IPS-20b (cell line): ENCODE measurements around the gene EFTUD2.
"Not testable (repeated sequence)": the region's sequence is repeated elsewhere in the genome, so short reads cannot be mapped to it uniquely, and the experiment has no call there.

Source experiments
- H3K27ac ChIP-seq: one replicate; pipeline ENCODE4 v1.5.1; 2013; ENCODE audit warnings: low read length
- H3K27me3 ChIP-seq: 2 replicates; pipeline ENCODE4 v1.6.1; 2013; ENCODE audit warnings: mild to moderate bottlenecking, low read length, inconsistent platforms; ENCODE audit not compliant: insufficient read depth
- H3K36me3 ChIP-seq: 2 replicates; pipeline ENCODE4 v1.6.1; 2013; ENCODE audit warnings: low read depth, mild to moderate bottlenecking, inconsistent platforms, low read length, moderate library complexity; ENCODE audit not compliant: insufficient read depth
- H3K4me1 ChIP-seq: 2 replicates; pipeline ENCODE4 v1.6.1; 2013; ENCODE audit warnings: mild to moderate bottlenecking, control low read depth, inconsistent platforms, low read length, moderate library complexity; ENCODE audit not compliant: insufficient read depth
- H3K4me3 ChIP-seq: 2 replicates; pipeline ENCODE4 v1.5.1; 2013; ENCODE audit warnings: mild to moderate bottlenecking, low read length, inconsistent platforms
- H3K9ac ChIP-seq: 2 replicates; pipeline ENCODE4 v1.6.1; 2013; ENCODE audit warnings: low read depth, mild to moderate bottlenecking, inconsistent platforms, low read length, moderate library complexity
- H3K9me3 ChIP-seq: 2 replicates; pipeline ENCODE4 v1.6.1; 2013; ENCODE audit warnings: mild to moderate bottlenecking, low read depth, low read length, inconsistent platforms; ENCODE audit not compliant: insufficient read depth

EFTUD2 gene

DNA sequence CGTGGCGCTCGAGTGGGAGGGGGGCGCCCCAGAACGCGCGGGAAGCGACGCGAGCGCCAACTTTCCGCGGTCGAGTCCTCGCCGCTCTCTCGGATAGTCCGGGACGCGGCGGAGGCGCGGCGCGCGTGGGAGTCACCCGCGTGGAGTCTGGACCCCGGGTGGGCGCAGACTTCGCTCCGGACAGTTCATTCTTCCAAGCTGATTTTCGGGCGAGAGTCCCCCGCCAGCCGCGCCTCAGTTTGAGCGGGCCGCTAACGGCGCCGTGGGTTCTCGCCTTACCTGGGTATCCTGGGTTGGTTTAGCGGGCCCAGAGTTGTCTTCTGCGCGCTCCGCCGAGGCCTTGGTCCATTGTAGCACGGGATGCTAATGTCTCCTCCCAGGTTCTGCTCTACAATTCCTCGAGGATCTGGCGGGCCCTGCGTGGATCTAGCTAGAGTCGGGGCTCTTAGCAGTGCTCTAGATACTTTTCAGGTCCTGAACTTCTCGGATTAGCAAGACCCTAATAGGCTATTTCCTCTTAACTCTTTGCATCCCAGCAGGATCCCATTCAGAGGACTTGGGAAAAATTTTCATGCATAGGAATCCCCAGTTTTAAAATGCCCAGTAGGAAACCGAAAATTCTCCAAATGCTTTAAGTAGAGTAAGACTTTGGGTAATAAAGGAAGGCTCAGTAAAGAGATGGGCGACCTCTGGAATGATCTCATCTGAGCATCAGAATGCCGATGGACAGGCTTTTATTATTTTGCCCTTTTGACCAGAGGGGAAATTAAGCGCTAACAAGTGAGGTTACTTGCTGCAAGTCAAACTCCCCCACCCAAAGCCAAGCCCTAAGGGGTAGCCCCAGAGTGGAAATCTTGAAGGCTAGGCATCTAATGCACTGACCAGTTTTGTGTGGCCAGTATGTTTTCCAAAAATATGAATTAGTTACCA is 68.6 kb downstream of the EFTUD2 start:
- H3K36me3 ChIP-seq, result peaks cover 5% of the 10 kb centered on the region; the same call in 1 of the 2 replicates
- peak overlapping the region; percentile 87 for H3K9ac ChIP-seq
- H3K27me3 ChIP-seq, result no peaks in the 10 kb centered on the region
- peak overlapping the region; percentile 79 for H3K4me3 ChIP-seq
- H3K27ac ChIP-seq, result no peak overlapping the region
- H3K9me3 ChIP-seq, result no peaks in the 10 kb centered on the region
- H3K4me1 ChIP-seq, result peaks cover 24% of the 10 kb centered on the region

DNA sequence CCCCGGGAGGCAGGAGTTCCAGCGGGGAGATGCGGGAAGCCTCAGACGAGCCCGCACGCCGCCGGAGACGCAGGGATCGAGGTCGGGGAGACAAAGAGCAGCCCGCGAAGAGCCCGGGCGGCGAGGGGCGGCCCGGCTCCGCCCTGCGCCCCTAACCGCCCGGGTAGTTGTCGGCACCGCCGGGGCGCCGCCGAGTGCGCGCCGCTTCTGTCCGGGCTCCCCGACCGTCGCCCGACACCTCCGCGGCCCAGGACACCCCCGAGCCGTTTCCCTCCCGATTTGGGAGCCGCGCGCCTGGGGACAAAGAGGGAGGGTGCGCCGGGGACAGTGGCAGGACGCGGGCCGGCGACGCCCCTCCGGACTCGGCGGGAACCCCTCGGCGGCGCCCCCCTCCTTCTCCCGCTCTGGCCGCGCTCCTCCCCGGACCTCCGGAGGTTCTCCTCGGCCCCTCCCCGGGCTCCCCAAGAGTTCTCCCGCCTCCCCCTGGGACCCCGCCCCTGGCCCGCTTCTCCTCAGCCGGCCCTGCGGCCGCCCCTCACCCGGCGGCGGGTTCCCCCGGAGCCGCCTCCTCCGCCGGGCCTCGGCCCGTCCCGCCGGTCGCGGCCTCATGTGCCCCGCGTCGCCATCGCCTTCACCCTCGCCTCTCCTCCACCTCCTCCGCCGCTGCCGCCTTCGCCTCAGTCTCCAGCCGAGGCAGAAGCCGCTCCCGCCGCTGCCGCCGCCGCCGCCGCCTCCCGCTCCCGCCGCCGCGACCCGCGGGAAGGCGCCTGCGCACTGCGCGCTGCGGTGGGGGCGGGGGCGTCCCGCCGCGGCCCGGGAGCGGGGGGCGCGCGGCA is 69.5 kb downstream of the EFTUD2 start, which contains the start of gene GJC1:
Gene GJC1 (minus strand): TSS at position 765 of the 836 bp plus-strand sequence. CDS start 24,470 bp downstream, outside the sequence.
- peak within 1 kb of the TSS; percentile 50 for H3K27ac ChIP-seq
- H3K4me1 ChIP-seq, result peaks cover 24% of the 10 kb centered on the region

DNA sequence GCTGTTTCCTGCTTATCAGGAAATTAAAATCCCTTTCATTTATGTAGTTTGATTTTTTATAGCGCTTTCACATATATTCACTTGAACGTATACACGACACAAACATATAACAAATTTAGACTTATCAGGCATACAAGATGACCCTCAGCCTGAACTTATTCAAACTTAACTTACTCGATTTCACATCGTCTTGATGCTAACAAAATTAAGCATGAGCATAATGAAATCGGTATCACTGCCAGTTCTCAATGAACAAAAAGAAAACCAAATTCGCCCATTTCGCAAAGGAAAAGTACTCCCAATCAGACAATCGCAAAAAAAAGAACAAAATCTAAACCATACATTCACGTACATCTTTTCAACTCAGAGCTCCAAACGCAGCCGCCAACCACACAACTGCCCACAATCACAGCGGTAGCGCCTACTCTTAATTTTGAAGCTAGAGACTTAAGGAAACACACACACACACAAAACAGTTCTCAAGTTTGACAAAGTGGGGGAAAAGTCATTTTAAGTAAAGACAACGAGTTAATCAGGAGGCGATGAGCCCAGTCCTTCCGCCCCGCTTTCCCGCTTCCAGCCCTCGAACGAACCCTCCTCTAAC is 70.2 kb downstream of the EFTUD2 start:
- H3K9me3 ChIP-seq, result no peaks in the 10 kb centered on the region
- H3K4me3 ChIP-seq, result peak overlapping the region; percentile 75
- peaks cover 24% of the 10 kb centered on the region for H3K4me1 ChIP-seq
- H3K27ac ChIP-seq, result peak overlapping the region; percentile 50
- peaks cover 6% of the 10 kb centered on the region; the same call in 1 of the 2 replicates for H3K36me3 ChIP-seq
- H3K27me3 ChIP-seq, result no peaks in the 10 kb centered on the region
- H3K9ac ChIP-seq, result peak overlapping the region; percentile 93

More for the DNA sequence above, 69.5 kb downstream of the EFTUD2 start, which contains the start of gene GJC1:
- H3K9me3 ChIP-seq, result no peaks in the 10 kb centered on the region
- peaks cover 6% of the 10 kb centered on the region; the same call in 1 of the 2 replicates for H3K36me3 ChIP-seq
- H3K9ac ChIP-seq, result peak within 1 kb of the TSS; percentile 93
- H3K27me3 ChIP-seq, result no peaks in the 10 kb centered on the region
- H3K4me3 ChIP-seq, result peak within 1 kb of the TSS; percentile 79

DNA sequence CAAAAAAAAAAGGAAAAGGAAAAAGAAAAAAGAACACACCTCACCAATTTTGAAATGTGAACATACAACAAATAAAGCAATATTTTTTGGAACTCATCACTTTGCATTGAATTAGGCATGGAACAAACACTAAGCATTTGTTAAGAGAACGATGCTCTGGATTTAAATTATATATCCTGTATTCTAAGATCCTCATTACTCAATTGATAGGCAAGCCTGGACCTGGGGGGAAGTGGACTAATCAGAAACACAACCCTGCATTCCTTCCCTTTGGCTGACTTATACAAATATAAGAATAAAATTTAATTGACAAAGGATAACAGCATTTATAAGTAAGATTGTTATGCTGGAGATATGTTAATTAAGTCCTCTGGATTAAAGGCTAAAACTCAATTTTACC is 71.4 kb downstream of the EFTUD2 start:
- Histone ChIP-seq H3K27ac (no peak overlapping the region), H3K27me3 (no peaks in the 10 kb centered on the region), H3K36me3 (peaks cover 8% of the 10 kb centered on the region; the same call in 1 of the 2 replicates), H3K4me3 (peak overlapping the region; percentile 75), H3K9ac (peak overlapping the region; percentile 93; the same call in 1 of the 2 replicates), H3K9me3 (no peaks in the 10 kb centered on the region), H3K4me1 (peaks cover 23% of the 10 kb centered on the region)

DNA sequence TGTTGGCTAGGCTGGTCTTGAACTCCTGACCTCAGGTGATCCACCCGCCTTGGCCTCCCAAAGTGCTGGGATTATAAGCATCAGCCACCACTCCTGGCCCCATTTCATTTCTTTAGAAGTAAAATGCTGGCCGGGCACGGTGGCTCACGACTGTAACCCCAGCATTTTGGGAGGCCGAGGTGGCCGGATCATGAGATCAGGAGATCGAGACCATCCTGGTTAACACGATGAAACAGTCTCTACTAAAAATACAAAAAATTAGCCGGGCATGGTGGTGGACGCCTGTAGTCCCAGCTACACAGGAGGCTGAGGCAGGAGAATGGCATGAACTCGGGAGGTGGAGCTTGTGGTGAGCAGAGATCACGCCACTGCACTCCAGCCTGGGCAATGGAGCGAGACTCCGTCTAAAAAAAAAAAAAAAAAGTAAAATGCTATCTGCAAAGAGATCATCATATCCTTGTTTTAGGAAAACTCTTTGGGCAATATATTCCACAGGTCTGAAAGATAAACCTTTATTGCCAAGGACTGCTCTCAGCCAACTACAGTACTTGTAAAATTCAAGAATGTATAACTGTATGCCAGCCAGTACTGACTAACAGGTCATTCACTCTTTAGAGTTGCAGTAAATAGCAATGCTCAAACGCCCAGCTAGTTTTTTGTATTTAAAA is 73.0 kb downstream of the EFTUD2 start:
- Histone ChIP-seq H3K27me3 (no peaks in the 10 kb centered on the region), H3K9ac (no peak overlapping the region), H3K27ac (no peak overlapping the region), H3K36me3 (peaks cover 12% of the 10 kb centered on the region; the same call in 1 of the 2 replicates), H3K4me1 (peaks cover 11% of the 10 kb centered on the region; the same call in 1 of the 2 replicates), H3K9me3 (no peaks in the 10 kb centered on the region), H3K4me3 (no peak overlapping the region)

DNA sequence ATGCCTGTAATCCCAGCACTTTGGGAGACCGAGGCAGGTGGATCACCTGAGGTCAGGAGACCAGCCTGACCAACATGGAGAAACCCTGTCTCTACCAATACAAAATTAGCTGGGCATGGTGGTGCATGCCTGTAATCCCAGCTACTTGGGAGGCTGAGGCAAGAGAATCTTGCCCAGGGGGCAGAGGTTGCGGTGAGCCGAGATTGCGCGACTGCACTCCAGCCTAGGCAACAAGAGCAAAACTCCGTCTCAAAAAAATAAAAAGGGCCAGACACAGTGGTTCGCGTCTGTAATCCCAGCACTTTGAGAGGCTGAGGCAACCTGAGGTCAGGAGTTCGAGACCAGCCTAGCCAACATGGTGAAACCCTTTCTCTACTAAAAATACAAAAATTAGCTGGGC is 74.0 kb downstream of the EFTUD2 start:
- peaks cover 14% of the 10 kb centered on the region; the same call in 1 of the 2 replicates for H3K36me3 ChIP-seq
- not testable (repeated sequence) for H3K4me3 ChIP-seq, H3K9ac ChIP-seq, H3K27ac ChIP-seq, H3K27me3 ChIP-seq, H3K9me3 ChIP-seq, H3K4me1 ChIP-seq

DNA sequence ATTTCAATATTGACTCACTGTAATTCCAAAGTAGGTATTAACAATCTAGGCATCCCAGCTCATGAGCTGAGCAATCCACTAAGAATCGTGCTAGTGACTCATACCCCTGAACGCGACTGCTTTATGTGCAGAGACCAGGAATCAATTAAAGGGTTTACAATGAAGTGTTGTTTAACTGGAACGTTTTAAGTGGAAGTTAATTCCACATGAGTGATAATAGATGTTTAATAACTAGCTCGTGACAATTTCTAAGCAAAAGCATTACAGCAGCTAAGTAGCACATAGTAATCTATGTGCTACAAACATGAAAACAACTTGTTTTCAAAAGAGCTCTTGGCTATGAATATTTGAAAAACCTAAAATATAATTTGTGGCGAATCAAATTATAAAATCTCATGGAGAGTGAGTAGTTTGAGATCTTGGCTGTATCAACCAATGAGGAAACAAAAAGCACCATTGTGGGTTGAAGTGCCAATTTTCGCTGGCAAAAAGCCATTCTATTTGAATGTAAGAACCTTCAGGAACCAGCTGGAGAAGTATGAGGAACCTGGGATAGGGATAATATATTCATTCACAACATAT is 78.5 kb downstream of the EFTUD2 start:
- no peak overlapping the region for H3K4me3 ChIP-seq
- H3K9me3 ChIP-seq, result no peaks in the 10 kb centered on the region
- H3K36me3 ChIP-seq, result peaks cover 17% of the 10 kb centered on the region; the same call in 1 of the 2 replicates
- H3K9ac ChIP-seq, result no peak overlapping the region
- no peaks in the 10 kb centered on the region for H3K27me3 ChIP-seq
- no peak overlapping the region for H3K27ac ChIP-seq
- no peaks in the 10 kb centered on the region for H3K4me1 ChIP-seq

DNA sequence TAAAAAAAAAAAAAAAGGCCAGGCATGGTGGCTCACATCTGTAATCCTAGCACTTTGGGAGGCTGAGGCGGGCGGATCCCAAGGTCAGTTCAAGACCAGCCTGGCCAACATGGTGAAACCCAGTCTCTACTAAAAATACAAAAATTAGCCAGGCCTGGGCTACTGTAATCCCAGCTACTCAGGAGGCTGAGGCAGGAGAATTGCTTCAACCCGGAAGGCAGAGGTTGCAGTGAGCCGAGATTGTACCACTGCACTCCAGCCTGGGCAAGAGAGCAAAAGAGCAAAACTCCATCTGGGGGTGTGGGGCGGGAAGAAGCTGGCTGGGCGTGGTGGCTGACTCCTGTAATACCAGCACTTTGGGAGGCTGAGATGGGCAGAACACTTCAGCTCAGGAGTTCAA is 80.7 kb downstream of the EFTUD2 start:
- peaks cover 15% of the 10 kb centered on the region; the same call in 1 of the 2 replicates for H3K36me3 ChIP-seq
- not testable (repeated sequence) for H3K4me3 ChIP-seq, H3K9me3 ChIP-seq, H3K27me3 ChIP-seq, H3K4me1 ChIP-seq, H3K27ac ChIP-seq, H3K9ac ChIP-seq

DNA sequence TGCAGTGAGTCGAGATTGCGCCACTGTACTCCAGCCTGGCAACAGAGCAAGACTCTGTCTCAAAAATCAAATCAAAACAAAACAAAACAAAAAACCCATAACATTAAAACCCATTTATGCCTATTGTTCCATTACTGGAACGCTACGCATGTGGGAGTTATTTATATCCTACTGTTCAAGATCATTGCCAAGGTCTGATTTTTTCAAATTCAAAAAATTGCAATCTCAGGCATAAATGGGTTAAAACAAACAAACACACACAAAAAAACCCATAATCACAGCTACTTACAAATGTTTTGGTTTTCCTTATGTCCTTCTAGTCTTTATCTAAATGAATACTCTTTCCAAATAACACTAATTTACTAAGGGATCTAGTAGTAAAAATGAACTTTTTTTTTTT is 87.0 kb downstream of the EFTUD2 start:
- H3K9me3 ChIP-seq, result no peaks in the 10 kb centered on the region
- H3K27ac ChIP-seq, result no peak overlapping the region
- H3K4me1 ChIP-seq, result no peaks in the 10 kb centered on the region
- no peak overlapping the region for H3K9ac ChIP-seq
- H3K36me3 ChIP-seq, result peaks cover 6% of the 10 kb centered on the region
- H3K4me3 ChIP-seq, result no peak overlapping the region
- no peaks in the 10 kb centered on the region for H3K27me3 ChIP-seq

DNA sequence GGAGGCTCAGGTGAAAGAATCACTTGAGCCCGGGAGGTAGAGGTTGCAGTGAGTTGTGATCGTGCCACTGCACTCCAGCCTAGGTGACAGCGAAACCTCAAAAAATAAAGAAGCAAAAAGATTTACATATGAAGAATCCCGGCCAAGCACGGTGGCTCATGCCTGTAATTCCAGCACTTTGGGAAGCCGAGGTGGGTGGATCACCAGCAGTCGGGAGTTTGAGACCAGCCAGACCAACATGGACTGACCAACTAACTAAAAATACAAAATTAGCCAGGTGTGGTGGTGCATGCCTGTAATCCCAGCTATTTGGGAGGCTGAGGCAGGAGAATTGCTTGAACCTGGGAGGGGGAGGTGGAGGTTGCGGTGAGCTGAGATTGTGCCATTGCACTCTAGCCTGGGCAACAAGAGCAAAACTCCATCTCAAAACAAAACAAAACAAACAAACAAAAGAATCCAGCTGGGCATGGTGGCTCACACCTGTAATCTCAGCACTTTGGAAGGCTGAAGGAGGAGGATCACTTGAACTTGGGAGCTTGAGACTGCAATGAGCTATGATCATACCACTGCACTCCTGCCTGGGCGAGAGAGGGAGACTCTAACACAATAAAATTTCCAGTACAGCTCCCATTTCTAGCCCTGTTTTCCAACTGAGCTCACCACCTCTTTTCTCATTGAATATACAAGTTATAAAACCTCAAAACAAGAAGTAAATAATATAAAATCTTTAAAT is 90.4 kb downstream of the EFTUD2 start:
- peaks cover 40% of the 10 kb centered on the region for H3K36me3 ChIP-seq
- H3K27ac ChIP-seq, H3K4me1 ChIP-seq, H3K9me3 ChIP-seq, H3K27me3 ChIP-seq, H3K4me3 ChIP-seq, H3K9ac ChIP-seq: not testable (repeated sequence)
